Mucosa of descending colon (tissue), 3 donors: ENCODE results near the gene BCL11A. TPM values are rescaled to one million over a fixed set of nuclear protein-coding genes. Genes with fewer than 3 reads are reported as not detected.

Experiments used
- ATAC-seq: fragments of 200-7000 bp; cut with Tn5 transposase; one replicate; pipeline ENCODE4 v1.9.1; 2020; ENCODE audit warnings: mild to moderate bottlenecking, moderate library complexity
- DNase-seq, 3 donors: peaks; one replicate each; pipeline ENCODE4 v3.0.0-alpha.2; 2020
- H3K36me3 ChIP-seq: fragments of 200-600 bp; one replicate; pipeline ENCODE4 v1.8.0; 2021; ENCODE audit warnings: low read depth, mild to moderate bottlenecking
- H3K4me1 ChIP-seq: fragments of 200-600 bp; one replicate; pipeline ENCODE4 v1.8.0; 2021; ENCODE audit warnings: low read depth, mild to moderate bottlenecking
- H3K4me3 ChIP-seq: fragments of 200-600 bp; one replicate; pipeline ENCODE4 v1.8.0; 2021; ENCODE audit warnings: mild to moderate bottlenecking
- H3K9me3 ChIP-seq: fragments of 200-600 bp; one replicate; pipeline ENCODE4 v1.8.0; 2021; ENCODE audit warnings: mild to moderate bottlenecking
- intact Hi-C, 2 donors: fragments of 100-400 bp; cut with DNase I in 1 of 2; cut with micrococcal nuclease in 1 of 2; formaldehyde crosslinking; loops; one replicate each; pipeline versions ENCODE4 v1.11.0 to v1.11.1; 2022; cut with DNase I, micrococcal nuclease
- total RNA-seq, 3 donors: library from RNA; stranded (reverse); fragmentation: NEBNext Ultra II Directional in 2 of 3; extraction: Animal tissue kit (Norgen Biotek cat#: 25700) in 2 of 3; gene quantifications; one replicate each; pipeline versions ENCODE4 v1.2.1 to v1.2.4, GENCODE V29; 2021 to 2023
- TF ChIP-seq, protein P1 (sequence below): fragments of 200-600 bp; IDR thresholded peaks from one replicate; pipeline ENCODE4 v1.8.0; 2022; ENCODE audit warnings: antibody characterized with exemption, mild to moderate bottlenecking
- donor health status: DM: no; HTN: no; CAD: no; lungs with moderate emphysema.
- donor health status: DM: no; HTN: no; CAD: no.
- donor health status: DM: no; HTN: yes; CAD: no.

Gene BCL11A
- total RNA-seq, 3 donors from 2014 or later: 22.8 to 59.6 (median 40.7) TPM

GRCh38 chr2:60469536-60470317, 83.7 kb downstream of the BCL11A start:
- no peaks in the 10 kb centered on the region for H3K4me1 ChIP-seq
- no peak overlapping the region for H3K4me3 ChIP-seq
- no peaks in the 10 kb centered on the region for H3K9me3 ChIP-seq
- TF ChIP-seq, protein P1, sequence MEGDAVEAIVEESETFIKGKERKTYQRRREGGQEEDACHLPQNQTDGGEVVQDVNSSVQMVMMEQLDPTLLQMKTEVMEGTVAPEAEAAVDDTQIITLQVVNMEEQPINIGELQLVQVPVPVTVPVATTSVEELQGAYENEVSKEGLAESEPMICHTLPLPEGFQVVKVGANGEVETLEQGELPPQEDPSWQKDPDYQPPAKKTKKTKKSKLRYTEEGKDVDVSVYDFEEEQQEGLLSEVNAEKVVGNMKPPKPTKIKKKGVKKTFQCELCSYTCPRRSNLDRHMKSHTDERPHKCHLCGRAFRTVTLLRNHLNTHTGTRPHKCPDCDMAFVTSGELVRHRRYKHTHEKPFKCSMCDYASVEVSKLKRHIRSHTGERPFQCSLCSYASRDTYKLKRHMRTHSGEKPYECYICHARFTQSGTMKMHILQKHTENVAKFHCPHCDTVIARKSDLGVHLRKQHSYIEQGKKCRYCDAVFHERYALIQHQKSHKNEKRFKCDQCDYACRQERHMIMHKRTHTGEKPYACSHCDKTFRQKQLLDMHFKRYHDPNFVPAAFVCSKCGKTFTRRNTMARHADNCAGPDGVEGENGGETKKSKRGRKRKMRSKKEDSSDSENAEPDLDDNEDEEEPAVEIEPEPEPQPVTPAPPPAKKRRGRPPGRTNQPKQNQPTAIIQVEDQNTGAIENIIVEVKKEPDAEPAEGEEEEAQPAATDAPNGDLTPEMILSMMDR: no peak
- intact Hi-C loops: no loop called here
- DNase-seq (no peak), ATAC-seq (no peak)
- no peaks in the 10 kb centered on the region for H3K36me3 ChIP-seq

GRCh38 chr2:60468382-60469085, 84.9 kb downstream of the BCL11A start:
- Histone ChIP-seq H3K4me1 (no peaks in the 10 kb centered on the region), H3K36me3 (no peaks in the 10 kb centered on the region), H3K4me3 (no peak overlapping the region), H3K9me3 (no peaks in the 10 kb centered on the region)
- TF ChIP-seq, protein P1: no peak
- intact Hi-C loops: no loop called here
- no peak for ATAC-seq
- no peak for DNase-seq

- ATAC-seq: no peak
- no peaks in the 10 kb centered on the region for H3K4me1 ChIP-seq
- intact Hi-C loops: no loop called here
- H3K4me3 ChIP-seq: no peak overlapping the region
- TF ChIP-seq, protein P1: no peak
- no peaks in the 10 kb centered on the region for H3K9me3 ChIP-seq
- H3K36me3 ChIP-seq: no peaks in the 10 kb centered on the region
- no peak for DNase-seq
These were observed 87.2 kb downstream of the BCL11A start for GRCh38 chr2:60466161-60466702.

DNA sequence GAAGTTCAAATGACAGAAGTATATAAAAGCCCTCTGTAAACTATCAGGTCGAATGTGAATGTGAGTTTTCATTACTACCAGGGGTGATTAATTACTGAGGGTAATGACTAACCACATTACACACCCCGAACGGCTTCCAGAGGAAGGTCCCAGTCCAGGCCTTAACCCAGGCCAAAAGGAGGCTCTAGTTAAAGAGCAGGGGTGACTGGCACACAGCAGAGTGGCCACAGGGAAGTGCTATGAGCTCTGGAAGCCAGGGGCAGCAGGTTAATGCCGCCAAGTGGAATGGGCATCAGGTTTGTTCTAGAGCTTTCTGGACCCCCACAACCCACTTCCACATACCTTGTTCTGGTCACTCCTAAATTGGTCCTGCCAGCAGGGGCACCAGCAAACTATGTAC, 87.7 kb downstream of the BCL11A start:
- no peak overlapping the region for H3K4me3 ChIP-seq
- no peaks in the 10 kb centered on the region for H3K36me3 ChIP-seq
- DNase-seq (no peak), ATAC-seq (no peak)
- no peaks in the 10 kb centered on the region for H3K9me3 ChIP-seq
- TF ChIP-seq, protein P1: no peak
- intact Hi-C loops: no loop called here
- no peaks in the 10 kb centered on the region for H3K4me1 ChIP-seq

GRCh38 chr2:60463249-60463648, 90.2 kb downstream of the BCL11A start:
- intact Hi-C loops: no loop called here
- H3K36me3 ChIP-seq: no peaks in the 10 kb centered on the region
- TF ChIP-seq, protein P1: no peak
- no peaks in the 10 kb centered on the region for H3K4me1 ChIP-seq
- ATAC-seq: no peak
- DNase-seq: no peak
- no peak overlapping the region for H3K4me3 ChIP-seq
- no peaks in the 10 kb centered on the region for H3K9me3 ChIP-seq
